ENCODE data around the gene C17orf100.

DNA sequence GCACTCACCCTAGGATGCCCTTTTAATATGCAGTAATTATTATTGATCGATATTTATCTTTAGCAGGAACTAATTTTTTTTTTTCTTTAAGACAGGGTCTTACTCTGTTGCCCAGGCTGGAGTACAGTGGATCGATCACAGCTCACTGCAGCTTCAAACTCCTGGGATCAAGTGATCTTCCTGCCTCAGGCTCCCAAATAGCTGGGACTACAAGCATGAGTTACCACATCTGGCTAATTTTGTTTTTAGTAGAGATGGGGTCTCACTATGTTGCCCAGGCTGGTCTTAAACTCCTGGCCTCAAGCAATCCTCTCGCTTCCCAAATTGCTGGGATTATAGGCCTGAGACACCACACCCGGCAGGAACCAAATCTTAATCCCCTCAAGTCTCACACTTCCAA lies 40.3 kb upstream of the C17orf100 start:
- TF ChIP-seq, protein P1, sequence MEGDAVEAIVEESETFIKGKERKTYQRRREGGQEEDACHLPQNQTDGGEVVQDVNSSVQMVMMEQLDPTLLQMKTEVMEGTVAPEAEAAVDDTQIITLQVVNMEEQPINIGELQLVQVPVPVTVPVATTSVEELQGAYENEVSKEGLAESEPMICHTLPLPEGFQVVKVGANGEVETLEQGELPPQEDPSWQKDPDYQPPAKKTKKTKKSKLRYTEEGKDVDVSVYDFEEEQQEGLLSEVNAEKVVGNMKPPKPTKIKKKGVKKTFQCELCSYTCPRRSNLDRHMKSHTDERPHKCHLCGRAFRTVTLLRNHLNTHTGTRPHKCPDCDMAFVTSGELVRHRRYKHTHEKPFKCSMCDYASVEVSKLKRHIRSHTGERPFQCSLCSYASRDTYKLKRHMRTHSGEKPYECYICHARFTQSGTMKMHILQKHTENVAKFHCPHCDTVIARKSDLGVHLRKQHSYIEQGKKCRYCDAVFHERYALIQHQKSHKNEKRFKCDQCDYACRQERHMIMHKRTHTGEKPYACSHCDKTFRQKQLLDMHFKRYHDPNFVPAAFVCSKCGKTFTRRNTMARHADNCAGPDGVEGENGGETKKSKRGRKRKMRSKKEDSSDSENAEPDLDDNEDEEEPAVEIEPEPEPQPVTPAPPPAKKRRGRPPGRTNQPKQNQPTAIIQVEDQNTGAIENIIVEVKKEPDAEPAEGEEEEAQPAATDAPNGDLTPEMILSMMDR (conservative IDR thresholded peaks at IDR 0.05; ENCODE audit: low read length) = no peak
- no peak for TF ChIP-seq EZH2phosphoT487 (IDR thresholded peaks at IDR 0.05; ENCODE audit: borderline replicate concordance)
